ENCODE measurements around the gene DDX17.
"Not testable (repeated sequence)": the region's sequence is repeated elsewhere in the genome, so short reads cannot be mapped to it uniquely, and the experiment has no call there.

DDX17 gene

DNA sequence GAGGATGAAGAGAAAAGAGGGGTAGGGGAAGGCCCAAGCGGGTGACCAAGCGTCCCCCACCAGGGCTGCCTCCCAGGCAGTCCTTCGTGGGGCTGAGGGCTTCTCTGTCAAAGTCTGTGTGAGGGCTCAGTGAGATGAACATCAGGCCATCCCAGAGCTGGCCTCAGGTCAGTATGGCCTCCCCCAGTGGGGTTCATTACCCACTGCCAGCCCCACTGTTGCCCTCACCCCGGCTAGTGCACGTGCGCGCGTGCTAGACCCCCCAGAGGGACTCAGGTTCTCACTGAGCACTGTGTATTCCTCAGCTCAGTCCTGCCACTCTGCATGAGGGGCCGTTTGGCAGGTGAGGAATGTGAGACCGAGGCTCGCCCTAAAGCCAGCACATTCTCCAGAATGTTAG is 34.9 kb downstream of the DDX17 start:
- no peak overlapping the region for H3K27ac ChIP-seq (ENCODE audit: low read length)
- no peak overlapping the region for H3K9ac ChIP-seq (ENCODE audit: low read length)
- H3K27me3 ChIP-seq (replicated peaks; ENCODE audit: insufficient read depth, low read length): peaks cover 15% of the 10 kb centered on the region
- H4K20me1 ChIP-seq (ENCODE audit: insufficient read depth, low read length): no peaks in the 10 kb centered on the region
- H3K36me3 ChIP-seq (replicated peaks; ENCODE audit: insufficient read depth, low read length): no peaks in the 10 kb centered on the region
- no peak overlapping the region for H3K4me3 ChIP-seq (ENCODE audit: low read length)
- DNase-seq: no peak
- H3K9me2 ChIP-seq (replicated peaks; ENCODE audit: insufficient read depth, low read length): no peaks in the 10 kb centered on the region
- no peak for TF ChIP-seq EZH2 (optimal IDR thresholded peaks at IDR 0.05; ENCODE audit: low read depth, low read length)
- TF ChIP-seq, protein P1, sequence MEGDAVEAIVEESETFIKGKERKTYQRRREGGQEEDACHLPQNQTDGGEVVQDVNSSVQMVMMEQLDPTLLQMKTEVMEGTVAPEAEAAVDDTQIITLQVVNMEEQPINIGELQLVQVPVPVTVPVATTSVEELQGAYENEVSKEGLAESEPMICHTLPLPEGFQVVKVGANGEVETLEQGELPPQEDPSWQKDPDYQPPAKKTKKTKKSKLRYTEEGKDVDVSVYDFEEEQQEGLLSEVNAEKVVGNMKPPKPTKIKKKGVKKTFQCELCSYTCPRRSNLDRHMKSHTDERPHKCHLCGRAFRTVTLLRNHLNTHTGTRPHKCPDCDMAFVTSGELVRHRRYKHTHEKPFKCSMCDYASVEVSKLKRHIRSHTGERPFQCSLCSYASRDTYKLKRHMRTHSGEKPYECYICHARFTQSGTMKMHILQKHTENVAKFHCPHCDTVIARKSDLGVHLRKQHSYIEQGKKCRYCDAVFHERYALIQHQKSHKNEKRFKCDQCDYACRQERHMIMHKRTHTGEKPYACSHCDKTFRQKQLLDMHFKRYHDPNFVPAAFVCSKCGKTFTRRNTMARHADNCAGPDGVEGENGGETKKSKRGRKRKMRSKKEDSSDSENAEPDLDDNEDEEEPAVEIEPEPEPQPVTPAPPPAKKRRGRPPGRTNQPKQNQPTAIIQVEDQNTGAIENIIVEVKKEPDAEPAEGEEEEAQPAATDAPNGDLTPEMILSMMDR (IDR thresholded peaks at IDR 0.05; ENCODE audit: low read length): no peak
- TF ChIP-seq EZH2phosphoT487 (IDR thresholded peaks at IDR 0.05; ENCODE audit: low read length): no peak
- no peak overlapping the region for H3K4me2 ChIP-seq (ENCODE audit: low read depth, low read length)
- H3F3A ChIP-seq (ENCODE audit: insufficient read depth, low read length): no peaks in the 10 kb centered on the region
- H3K79me2 ChIP-seq (ENCODE audit: low read length): no peaks in the 10 kb centered on the region
- H3K9me3 ChIP-seq (replicated peaks; ENCODE audit: insufficient read depth, low read length): no peaks in the 10 kb centered on the region
- H2AFZ ChIP-seq (ENCODE audit: low read length): no peak overlapping the region
- no peaks in the 10 kb centered on the region for H3K4me1 ChIP-seq (ENCODE audit: low read length)

DNA sequence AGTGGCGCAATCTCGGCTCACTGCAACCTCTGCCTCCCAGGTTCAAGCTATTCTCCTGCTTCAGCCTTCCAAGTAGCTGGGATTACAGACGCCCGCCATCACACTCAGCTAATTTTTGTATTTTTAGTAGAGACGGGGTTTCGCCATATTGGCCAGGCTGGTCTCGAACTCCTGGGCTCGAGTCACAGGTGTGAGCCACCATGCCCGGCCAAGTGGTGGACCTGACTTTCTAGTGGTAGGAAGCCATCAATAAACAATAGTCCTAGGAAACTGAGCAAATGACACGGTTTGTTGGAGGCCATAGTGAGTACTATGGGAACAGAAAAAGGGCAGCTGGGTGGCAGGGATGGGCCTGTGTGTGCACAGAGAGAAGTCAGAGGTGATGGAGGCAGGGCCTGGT is 35.9 kb downstream of the DDX17 start:
- not testable (repeated sequence) for H3K36me3 ChIP-seq (replicated peaks; ENCODE audit: insufficient read depth, low read length); DNase-seq; H3K4me3 ChIP-seq (ENCODE audit: low read length); H3K9me2 ChIP-seq (replicated peaks; ENCODE audit: insufficient read depth, low read length); H3K9ac ChIP-seq (ENCODE audit: low read length); H3K4me1 ChIP-seq (ENCODE audit: low read length); H3K79me2 ChIP-seq (ENCODE audit: low read length); H3F3A ChIP-seq (ENCODE audit: insufficient read depth, low read length); H3K27ac ChIP-seq (ENCODE audit: low read length); H3K9me3 ChIP-seq (replicated peaks; ENCODE audit: insufficient read depth, low read length); H3K4me2 ChIP-seq (ENCODE audit: low read depth, low read length); H4K20me1 ChIP-seq (ENCODE audit: insufficient read depth, low read length); H2AFZ ChIP-seq (ENCODE audit: low read length)
- peaks cover 20% of the 10 kb centered on the region for H3K27me3 ChIP-seq (replicated peaks; ENCODE audit: insufficient read depth, low read length)

DNA sequence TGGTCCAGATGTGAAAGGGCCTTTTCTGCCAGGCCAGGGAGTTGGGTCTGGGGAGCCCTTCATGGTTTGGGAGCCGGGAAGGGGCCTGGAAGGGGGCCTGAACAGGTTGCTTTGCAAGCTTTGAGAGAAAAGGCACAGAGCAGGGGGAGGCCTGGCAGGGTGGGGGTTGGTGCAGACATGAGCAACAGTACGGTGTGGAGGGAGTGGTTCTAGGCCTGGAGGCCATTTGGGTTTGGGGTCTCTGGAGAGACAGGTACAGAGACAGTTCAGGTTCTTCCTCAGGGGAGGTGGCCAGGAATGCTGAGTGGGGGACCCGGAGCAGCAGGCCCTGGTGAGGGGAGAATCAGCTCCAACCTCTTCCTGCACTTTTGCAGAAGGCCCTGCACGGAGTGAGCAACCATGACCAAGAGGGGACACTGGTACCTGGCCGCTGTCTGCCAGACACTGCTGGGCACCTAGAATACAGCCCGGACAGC is 36.8 kb downstream of the DDX17 start:
- no peak overlapping the region for H3K9ac ChIP-seq (ENCODE audit: low read length)

More for the DNA sequence above, 36.8 kb downstream of the DDX17 start:
- Histone ChIP-seq H3K9me2 (replicated peaks; ENCODE audit: insufficient read depth, low read length) (no peaks in the 10 kb centered on the region), H3K27me3 (replicated peaks; ENCODE audit: insufficient read depth, low read length) (peaks cover 20% of the 10 kb centered on the region), H3K4me1 (ENCODE audit: low read length) (peaks cover 7% of the 10 kb centered on the region; the same call in 1 of the 2 replicates), H2AFZ (ENCODE audit: low read length) (no peak overlapping the region), H3F3A (ENCODE audit: insufficient read depth, low read length) (no peaks in the 10 kb centered on the region), H3K36me3 (replicated peaks; ENCODE audit: insufficient read depth, low read length) (no peaks in the 10 kb centered on the region), H3K27ac (ENCODE audit: low read length) (no peak overlapping the region), H4K20me1 (ENCODE audit: insufficient read depth, low read length) (no peaks in the 10 kb centered on the region), H3K4me2 (ENCODE audit: low read depth, low read length) (no peak overlapping the region), H3K9me3 (replicated peaks; ENCODE audit: insufficient read depth, low read length) (no peaks in the 10 kb centered on the region), H3K79me2 (ENCODE audit: low read length) (no peaks in the 10 kb centered on the region), H3K4me3 (ENCODE audit: low read length) (no peak overlapping the region)
- TF ChIP-seq EZH2phosphoT487 (IDR thresholded peaks at IDR 0.05; ENCODE audit: low read length): no peak
- TF ChIP-seq EZH2 (optimal IDR thresholded peaks at IDR 0.05; ENCODE audit: low read depth, low read length): no peak
- TF ChIP-seq, protein P1 (IDR thresholded peaks at IDR 0.05; ENCODE audit: low read length): no peak
- no peak for DNase-seq
